SK-N-MC (cell line): ENCODE results near the gene PLIN3.
"Not testable (repeated sequence)": the region's sequence is repeated elsewhere in the genome, so short reads cannot be mapped to it uniquely, and the experiment has no call there.

ENCODE experiments used
- EZH2 ChIP-seq: fragments of 200-600 bp; sonication (generic); IDR thresholded peaks from one replicate; pipeline ENCODE4 v1.6.1; 2017; ENCODE audit warnings: antibody characterized with exemption
- POLR2AphosphoS5 ChIP-seq: IDR thresholded peaks from 2 replicates; pipeline ENCODE4 v1.6.1; 2012; ENCODE audit warnings: mild to moderate bottlenecking, low read depth, low read length, borderline replicate concordance

GRCh38 chr19:4900879-4901278 is 33.4 kb upstream of the PLIN3 start:
- TF ChIP-seq EZH2, POLR2AphosphoS5: not testable (repeated sequence)
